Right cardiac atrium (tissue), 5 donors: ENCODE measurements around the gene CBX8. TPM values are rescaled to one million over a fixed set of nuclear protein-coding genes. Genes with fewer than 3 reads are reported as not detected.

Experiments
- ATAC-seq, 2 donors: fragments of 200-7000 bp; cut with Tn5 transposase; one replicate each; pipeline versions ENCODE4 v1.8.0 to v1.9.1; 2020; ENCODE audit warnings: moderate library complexity in 2 of 2, mild to moderate bottlenecking in 1 of 2
- DNase-seq, 3 donors: peaks; one replicate each; pipeline ENCODE4 v3.0.0-alpha.2; 2020
- H3K27ac ChIP-seq: one replicate; pipeline ENCODE4 v1.5.1; 2013; ENCODE audit warnings: mild to moderate bottlenecking, low read length, control low read depth, moderate library complexity
- H3K27me3 ChIP-seq: one replicate; pipeline ENCODE4 v1.6.1; 2013; ENCODE audit not compliant: control insufficient read depth, insufficient read depth
- H3K4me1 ChIP-seq: one replicate; pipeline ENCODE4 v1.6.1; 2013; ENCODE audit warnings: low read length; ENCODE audit not compliant: control insufficient read depth, insufficient read depth
- H3K4me3 ChIP-seq: one replicate; pipeline ENCODE4 v1.5.1; 2013; ENCODE audit warnings: low read length, control low read depth
- H3K9me3 ChIP-seq: one replicate; pipeline ENCODE4 v1.6.1; 2013; ENCODE audit warnings: low read length; ENCODE audit not compliant: control insufficient read depth
- WGBS: extraction: QIAGEN DNeasy Blood & Tissue Kit; methylation state at CpG from one replicate; pipeline ENCODE4 v1.1.7; 2013; 5-methylcytosine and 5-hydroxymethylcytosine counted together
- intact Hi-C, 4 donors: fragments of 100-400 bp; cut with DNase I; formaldehyde crosslinking; loops; one replicate each; pipeline versions ENCODE4 v1.11.0 to v1.14.0; 2022 to 2023
- polyA plus RNA-seq: library from polyadenylated mRNA; stranded (reverse); fragments of 200-250 nt; gene quantifications from one replicate; pipeline ENCODE4 v1.2.3, GENCODE V29; 2013
- total RNA-seq, 4 donors: library from RNA; stranded (reverse); fragmentation: NEBNext Ultra II Directional; extraction: Animal tissue kit (Norgen Biotek cat#: 25700); gene quantifications; one replicate each; pipeline ENCODE4 v1.2.1, GENCODE V29; 2021
- donor health status: healthy with polysubstance abuse.
- donor health status: DM: no; HTN: yes; CAD: no.
- donor health status: DM: no; HTN: no; CAD: no.
- donor health status: DM: no; HTN: yes; CAD: no; lungs with severe emphysema.
- donor health status: DM: yes; HTN: yes; CAD: no.

CBX8 gene
- total and polyA plus RNA-seq, 5 donors = 2.4 to 7.3 (median 4.7) TPM

- Histone ChIP-seq H3K27ac (no peak overlapping the region), H3K27me3 (no peaks in the 10 kb centered on the region), H3K9me3 (no peaks in the 10 kb centered on the region), H3K4me1 (no peaks in the 10 kb centered on the region), H3K4me3 (peak overlapping the region; percentile 65)
- under 1% methylated on average over 19 of the region's 19 CpGs for WGBS
- ATAC-seq (no peak), DNase-seq (no peak)
- intact Hi-C loops = loop anchor here in 1 of 4 donors (10.0 kb wide), 1 partner anchor 118 kb away; no protein-coding TSS in a partner anchor
Measured at GRCh38 chr17:79796444-79796762, 474 bp downstream of the CBX8 start.

- 85% methylated on average over 8 of the region's 8 CpGs for WGBS
- no peak overlapping the region for H3K27ac ChIP-seq
- DNase-seq (peak in 1 of 3 donors; percentile 30), ATAC-seq (no peak)
- no peaks in the 10 kb centered on the region for H3K9me3 ChIP-seq
- H3K4me1 ChIP-seq = no peaks in the 10 kb centered on the region
- intact Hi-C loops = loop anchor here in 1 of 4 donors (10.0 kb wide), 1 partner anchor 119 kb away; no protein-coding TSS in a partner anchor
- H3K27me3 ChIP-seq = no peaks in the 10 kb centered on the region
- peak overlapping the region; percentile 65 for H3K4me3 ChIP-seq
Measured at GRCh38 chr17:79795795-79796443, 958 bp downstream of the CBX8 start.

- DNase-seq (peak; percentile 22 to 67 (median 59)), ATAC-seq (no peak)
- Histone ChIP-seq H3K4me1 (no peaks in the 10 kb centered on the region), H3K27me3 (no peaks in the 10 kb centered on the region), H3K27ac (no peak overlapping the region), H3K4me3 (no peak overlapping the region), H3K9me3 (no peaks in the 10 kb centered on the region)
- WGBS = 88% methylated on average over 47 of the region's 47 CpGs
- intact Hi-C loops = loop anchor here in 2 of 4 donors (5.0 to 10.0 kb wide), 2 partner anchors 120 to 197 kb away; no protein-coding TSS in a partner anchor
Measured at GRCh38 chr17:79794659-79795511, 2.0 kb downstream of the CBX8 start.

- no peaks in the 10 kb centered on the region for H3K9me3 ChIP-seq
- H3K4me1 ChIP-seq = no peaks in the 10 kb centered on the region
- DNase-seq = peak in 2 of 3 donors; percentile 32 to 37
- 82% methylated on average over 3 of the region's 3 CpGs for WGBS
- H3K27me3 ChIP-seq = no peaks in the 10 kb centered on the region
- no peak for ATAC-seq
- no peak overlapping the region for H3K27ac ChIP-seq
- no peak overlapping the region for H3K4me3 ChIP-seq
- intact Hi-C loops = loop anchor here in 2 of 4 donors (5.0 to 10.0 kb wide), 2 partner anchors 121 to 198 kb away; no protein-coding TSS in a partner anchor
Measured at GRCh38 chr17:79793924-79794304, 3.0 kb downstream of the CBX8 start.

GRCh38 chr17:79792984-79793923 lies 3.6 kb downstream of the CBX8 start:
- H3K27ac ChIP-seq = no peak overlapping the region
- H3K9me3 ChIP-seq = no peaks in the 10 kb centered on the region
- WGBS = 36% methylated on average over 63 of the region's 63 CpGs
- H3K4me3 ChIP-seq = no peak overlapping the region
- H3K4me1 ChIP-seq = no peaks in the 10 kb centered on the region
- DNase-seq (peak in 2 of 3 donors; percentile 66 to 73), ATAC-seq (no peak)
- intact Hi-C loops = loop anchor here in 2 of 4 donors (5.0 to 10.0 kb wide), 2 partner anchors 122 to 199 kb away; no protein-coding TSS in a partner anchor
- no peaks in the 10 kb centered on the region for H3K27me3 ChIP-seq

- Histone ChIP-seq H3K27me3 (no peaks in the 10 kb centered on the region), H3K9me3 (no peaks in the 10 kb centered on the region), H3K27ac (no peak overlapping the region), H3K4me1 (no peaks in the 10 kb centered on the region), H3K4me3 (no peak overlapping the region)
- DNase-seq (peak in 2 of 3 donors; percentile 7 to 42), ATAC-seq (no peak)
- intact Hi-C loops = loop anchor here in 2 of 4 donors (5.0 to 10.0 kb wide), 2 partner anchors 122 to 200 kb away; no protein-coding TSS in a partner anchor
- 14% methylated on average over 22 of the region's 22 CpGs for WGBS
Measured at GRCh38 chr17:79792341-79792871, 4.5 kb downstream of the CBX8 start.

GRCh38 chr17:79791735-79792161 lies 5.1 kb downstream of the CBX8 start:
- Histone ChIP-seq H3K27ac (no peak overlapping the region), H3K4me1 (no peaks in the 10 kb centered on the region), H3K4me3 (no peak overlapping the region), H3K9me3 (no peaks in the 10 kb centered on the region), H3K27me3 (no peaks in the 10 kb centered on the region)
- intact Hi-C loops = loop anchor here in 2 of 4 donors (5.0 to 10.0 kb wide), 2 partner anchors 123 to 201 kb away; no protein-coding TSS in a partner anchor
- WGBS = 6% methylated on average over 26 of the region's 26 CpGs
- ATAC-seq (no peak), DNase-seq (peak; percentile 10 to 48 (median 43))

- WGBS = 4% methylated on average over 68 of the region's 68 CpGs
- DNase-seq = peak; percentile 14 to 44 (median 28)
- intact Hi-C loops = loop anchor here in 2 of 4 donors (5.0 to 10.0 kb wide), 2 partner anchors 124 to 201 kb away; no protein-coding TSS in a partner anchor
- Histone ChIP-seq H3K4me1 (no peaks in the 10 kb centered on the region), H3K4me3 (no peak overlapping the region), H3K9me3 (no peaks in the 10 kb centered on the region), H3K27ac (no peak overlapping the region), H3K27me3 (no peaks in the 10 kb centered on the region)
- ATAC-seq = no peak
Measured at GRCh38 chr17:79790805-79791734, 5.8 kb downstream of the CBX8 start.
